GM19463 (cell line): ENCODE results near the gene CTNND2.
"Not testable (repeated sequence)": the region's sequence is repeated elsewhere in the genome, so short reads cannot be mapped to it uniquely, and the experiment has no call there.

Source experiments
- ATAC-seq: cut with Tn5 transposase; IDR thresholded peaks from one replicate; pipeline ENCODE4 v1.9.1; 2021; ENCODE audit warnings: mild to moderate bottlenecking, moderate library complexity; ENCODE audit not compliant: unreplicated experiment

Gene CTNND2

GRCh38 chr5:11482011-11482410 is 422.2 kb downstream of the CTNND2 start:
- no peak for ATAC-seq

DNA sequence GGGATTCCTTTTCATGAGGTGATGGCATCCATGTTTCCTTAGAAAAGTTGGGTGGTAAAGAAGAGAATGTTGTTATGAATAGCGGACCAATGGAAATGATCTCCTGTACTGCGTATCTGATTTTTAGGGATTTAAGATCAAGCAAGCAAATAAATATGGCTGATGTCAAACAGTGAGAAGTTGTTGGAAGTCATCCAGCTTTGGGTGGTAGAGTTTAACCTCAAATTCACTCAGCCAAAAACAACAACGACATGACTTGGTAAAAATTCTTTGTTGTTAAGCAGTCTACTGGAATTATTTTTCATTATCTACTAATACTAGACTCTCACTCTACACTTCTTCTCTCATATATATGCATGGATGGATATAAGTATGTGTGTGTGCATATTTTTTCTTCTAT is 426.5 kb downstream of the CTNND2 start:
- ATAC-seq = no peak

DNA sequence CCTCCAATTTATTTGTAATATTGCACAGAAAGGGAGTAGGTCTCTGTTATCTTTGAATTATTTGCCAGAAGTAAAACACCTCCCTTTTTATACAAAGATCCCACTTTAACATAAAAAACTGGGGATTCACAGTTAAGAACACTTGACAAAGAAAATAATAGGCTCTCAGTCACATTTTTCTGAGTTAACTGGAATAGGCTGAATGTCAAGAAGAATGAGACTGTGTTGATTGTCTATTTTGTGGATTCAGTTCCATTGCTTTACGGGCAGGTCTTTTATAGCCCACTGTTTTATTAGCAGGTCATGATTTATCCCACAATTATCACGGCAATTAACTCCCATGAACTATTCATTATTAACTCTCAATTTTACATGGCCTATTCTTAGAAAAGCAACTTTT is 427.4 kb downstream of the CTNND2 start:
- ATAC-seq = no peak

DNA sequence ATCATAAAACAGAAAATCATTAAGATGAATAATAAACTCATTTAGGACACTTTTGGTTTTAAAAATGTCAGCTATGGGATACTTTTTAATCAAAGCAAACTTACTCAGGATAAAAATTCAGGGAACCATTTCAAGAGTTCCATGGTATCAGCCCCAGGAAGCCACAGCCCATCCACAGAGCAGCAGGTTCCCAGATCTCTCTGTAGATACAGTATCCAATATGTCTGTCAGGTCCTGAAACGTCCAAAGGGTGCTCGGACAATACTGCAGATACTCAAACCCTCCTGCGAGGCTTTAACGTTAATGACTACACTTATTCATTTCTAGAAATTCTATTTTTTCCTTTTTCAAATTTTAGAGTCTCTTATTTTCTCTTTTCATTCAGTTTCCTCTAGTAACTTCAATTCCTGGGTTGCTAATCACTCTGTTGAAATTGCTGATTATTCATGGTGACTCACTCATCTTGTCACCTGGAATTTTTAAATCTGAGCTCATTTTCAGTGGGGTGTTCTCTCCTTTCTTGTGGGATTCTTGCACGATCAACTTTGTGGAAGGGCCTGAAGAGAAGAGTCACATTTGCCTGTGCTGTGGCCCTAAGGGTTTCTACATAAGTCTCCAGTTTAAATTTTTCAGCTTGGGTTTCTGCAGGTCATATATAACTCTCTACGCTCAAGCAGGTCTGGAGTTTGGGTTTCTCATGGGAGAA is 435.8 kb downstream of the CTNND2 start:
- no peak for ATAC-seq

DNA sequence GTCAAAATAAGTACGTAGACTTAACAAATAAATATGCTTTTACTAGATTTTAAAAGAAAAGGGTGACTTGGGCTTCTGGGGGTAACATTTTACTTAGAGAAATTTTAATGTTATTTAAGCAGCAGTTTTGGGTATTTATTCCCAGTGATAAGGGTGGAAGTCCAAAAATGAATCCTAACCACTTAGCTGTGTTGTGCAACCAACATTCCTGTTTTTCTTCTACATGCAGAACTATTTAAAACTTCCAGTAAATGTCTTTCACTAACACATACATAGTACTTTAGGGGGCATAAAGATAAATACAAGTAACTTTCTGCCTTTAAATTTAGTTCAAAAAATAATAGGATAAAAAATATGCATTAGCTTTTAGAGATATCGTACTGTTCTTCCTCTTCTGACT is 436.7 kb downstream of the CTNND2 start:
- ATAC-seq = no peak

- no peak for ATAC-seq
Measured at GRCh38 chr5:11459716-11460115, 444.5 kb downstream of the CTNND2 start.

DNA sequence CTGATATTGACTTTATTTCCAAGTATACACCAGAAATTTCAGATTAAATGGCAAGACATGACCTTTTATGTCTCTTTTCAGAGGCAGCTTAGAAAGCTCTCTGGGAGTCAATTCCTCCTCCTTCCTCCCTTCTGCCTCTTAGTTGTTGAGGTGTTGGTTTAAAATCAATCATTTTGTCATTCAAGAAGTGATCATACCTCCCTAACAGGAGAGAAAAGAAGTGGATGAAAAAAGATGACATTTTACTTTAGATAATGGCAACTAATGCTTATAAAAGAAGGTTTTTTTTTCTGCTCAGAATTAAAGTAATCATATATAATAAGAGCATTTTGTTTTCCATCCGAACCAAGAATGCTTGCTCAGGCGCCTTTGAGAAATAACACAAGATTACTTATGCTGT is 448.7 kb downstream of the CTNND2 start:
- ATAC-seq = no peak

DNA sequence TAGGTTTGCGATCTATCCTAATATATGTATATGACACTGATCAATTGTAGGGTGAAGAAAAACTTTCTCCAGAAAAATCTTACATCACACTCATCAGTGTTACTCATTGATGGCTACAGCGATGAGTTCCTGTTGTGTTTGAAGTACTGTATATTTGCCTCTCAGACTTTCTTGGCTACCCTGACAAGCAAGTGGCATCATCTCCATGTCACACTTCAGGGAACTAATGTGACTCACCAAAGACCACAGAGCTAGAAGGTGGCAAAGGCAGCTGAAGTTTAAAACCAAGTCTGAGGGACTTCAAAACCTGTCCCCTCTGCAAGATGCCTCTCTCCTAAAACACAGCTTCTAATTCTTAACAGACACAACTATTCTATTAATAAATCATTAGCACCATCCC is 451.4 kb downstream of the CTNND2 start:
- no peak for ATAC-seq

GRCh38 chr5:11449966-11450365 is 454.3 kb downstream of the CTNND2 start:
- ATAC-seq = no peak

- ATAC-seq = no peak
Measured at GRCh38 chr5:11449217-11449616, 455.0 kb downstream of the CTNND2 start.

GRCh38 chr5:11443831-11444230 is 460.4 kb downstream of the CTNND2 start:
- ATAC-seq = no peak

DNA sequence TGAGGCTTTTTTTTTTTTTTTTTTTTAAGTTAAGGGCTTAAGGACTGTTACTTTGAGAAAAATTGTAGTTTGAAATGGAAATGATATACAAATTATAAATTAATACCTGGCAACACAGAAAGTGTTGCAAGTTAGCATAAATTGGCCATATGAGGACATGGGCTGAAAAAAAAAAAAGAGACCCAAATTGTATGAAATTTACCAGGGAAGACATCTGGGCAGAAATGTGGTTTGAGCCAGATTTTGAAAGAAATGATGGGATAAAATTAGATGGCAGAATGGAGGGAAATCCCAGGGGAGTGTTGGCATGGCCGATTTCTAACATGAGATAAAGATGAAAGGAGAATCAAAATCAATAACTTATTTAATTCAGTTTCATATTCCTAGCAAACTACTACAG is 472.1 kb downstream of the CTNND2 start:
- no peak for ATAC-seq

- no peak for ATAC-seq
Measured at GRCh38 chr5:11429254-11429653, 475.0 kb downstream of the CTNND2 start.

GRCh38 chr5:11427569-11427968 is 476.7 kb downstream of the CTNND2 start:
- ATAC-seq = no peak

DNA sequence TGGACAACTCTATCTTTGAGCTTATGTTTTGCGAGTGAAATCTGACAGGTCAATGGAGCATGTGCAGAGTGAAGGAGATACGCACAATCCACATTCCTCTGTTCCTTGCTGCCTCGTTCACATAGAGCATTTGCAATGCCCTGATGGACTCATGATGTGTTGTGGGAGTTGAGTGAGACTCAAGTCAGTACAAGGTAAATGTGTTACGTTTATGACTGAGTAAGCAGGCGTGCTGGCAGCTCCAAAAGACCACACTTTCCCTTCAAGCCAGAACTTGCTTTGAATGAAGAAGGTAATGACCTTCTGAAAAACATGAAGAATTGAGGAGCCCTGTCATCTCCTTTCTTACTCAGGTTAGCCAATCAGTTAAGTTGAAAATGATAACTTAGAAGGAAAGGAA is 477.8 kb downstream of the CTNND2 start:
- ATAC-seq = no peak

GRCh38 chr5:11422342-11422741 is 481.9 kb downstream of the CTNND2 start:
- no peak for ATAC-seq

GRCh38 chr5:11420969-11421368 is 483.3 kb downstream of the CTNND2 start:
- no peak for ATAC-seq

DNA sequence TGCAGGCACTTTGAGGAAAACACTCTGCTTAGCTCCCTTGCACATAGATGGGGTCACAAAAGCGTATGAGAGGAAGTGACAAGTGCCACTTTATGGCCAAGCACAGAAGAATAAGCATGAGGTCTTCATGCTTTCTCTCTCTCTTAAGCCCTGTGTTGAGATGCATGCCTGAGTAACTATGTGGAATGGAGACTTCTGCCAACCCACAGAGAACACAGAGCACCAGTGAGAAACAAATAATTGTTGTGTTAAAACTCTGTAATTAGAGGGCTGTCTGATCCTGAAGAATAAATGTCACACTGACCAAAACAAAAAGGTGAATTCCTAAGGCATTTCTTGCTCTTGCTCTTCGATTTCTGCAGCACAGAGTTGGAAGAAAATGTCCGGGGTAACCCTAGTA is 488.5 kb downstream of the CTNND2 start:
- no peak for ATAC-seq

GRCh38 chr5:11414732-11415131 is 489.5 kb downstream of the CTNND2 start:
- not testable (repeated sequence) for ATAC-seq

GRCh38 chr5:11411621-11412020 is 492.6 kb downstream of the CTNND2 start:
- ATAC-seq = no peak

DNA sequence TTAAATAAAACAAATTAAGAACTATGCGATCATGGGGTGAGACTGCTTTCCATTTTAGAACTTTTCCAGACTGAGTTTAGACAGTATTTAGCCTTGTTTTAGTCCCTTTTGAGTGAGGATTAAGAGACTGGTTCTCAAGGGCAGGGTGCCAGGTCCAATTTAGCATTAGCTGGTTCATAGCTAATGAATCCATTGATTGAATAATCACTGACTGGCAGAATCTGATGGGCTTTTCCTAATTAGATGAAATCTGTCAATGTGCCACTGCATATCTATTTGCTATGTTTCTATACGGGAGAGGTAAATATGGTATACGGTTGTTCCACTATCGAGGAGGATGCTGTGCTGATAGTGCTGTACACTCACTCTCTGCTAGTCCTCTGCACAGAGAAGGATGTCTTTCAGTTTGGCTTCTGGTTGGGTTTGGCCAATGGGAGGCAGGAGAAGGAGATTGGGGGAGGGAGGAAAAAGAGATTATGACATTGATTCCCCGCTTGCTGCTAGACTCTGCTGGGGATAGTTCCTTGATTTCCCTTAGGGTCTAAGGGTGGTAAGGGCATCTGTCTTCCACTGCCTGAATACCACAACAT is 496.6 kb downstream of the CTNND2 start:
- ATAC-seq = no peak

GRCh38 chr5:11400316-11400715 is 503.9 kb downstream of the CTNND2 start:
- ATAC-seq = no peak

- no peak for ATAC-seq
Measured at GRCh38 chr5:11398728-11399127, 505.5 kb downstream of the CTNND2 start.
